Measurements from ENCODE around the gene GCKR. TPM values are rescaled to one million over a fixed set of nuclear protein-coding genes. Genes with fewer than 3 reads are reported as not detected.
A peak's percentile ranks its signal among the peaks of the same experiment; 100 is the strongest.

Gene GCKR
- total and polyA plus RNA-seq, 2 of the 13 experiments (the other 11 are each of a cell fraction or from before 2014, with no cell fraction given) = 15.2 to 48.3 TPM

GRCh38 chr2:27496357-27497287, at the start of gene GCKR (continued):
- TF ChIP-seq, protein P1, sequence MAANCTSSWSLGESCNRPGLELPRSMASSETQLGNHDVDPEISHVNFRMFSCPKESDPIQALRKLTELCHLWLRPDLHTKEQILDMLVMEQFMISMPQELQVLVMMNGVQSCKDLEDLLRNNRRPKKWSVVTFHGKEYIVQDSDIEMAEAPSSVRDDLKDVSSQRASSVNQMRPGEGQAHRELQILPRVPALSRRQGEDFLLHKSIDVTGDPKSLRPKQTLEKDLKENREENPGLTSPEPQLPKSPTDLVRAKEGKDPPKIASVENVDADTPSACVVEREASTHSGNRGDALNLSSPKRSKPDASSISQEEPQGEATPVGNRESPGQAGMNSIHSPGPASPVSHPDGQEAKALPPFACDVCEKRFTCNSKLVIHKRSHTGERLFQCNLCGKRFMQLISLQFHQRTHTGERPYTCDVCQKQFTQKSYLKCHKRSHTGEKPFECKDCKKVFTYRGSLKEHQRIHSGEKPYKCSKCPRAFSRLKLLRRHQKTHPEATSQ (CRISPR knock-in tag; IDR thresholded peaks at IDR 0.05; ENCODE audit: borderline replicate concordance) = peak; percentile 63; the same call in 1 of the 2 replicates
- TF ChIP-seq, protein P2, sequence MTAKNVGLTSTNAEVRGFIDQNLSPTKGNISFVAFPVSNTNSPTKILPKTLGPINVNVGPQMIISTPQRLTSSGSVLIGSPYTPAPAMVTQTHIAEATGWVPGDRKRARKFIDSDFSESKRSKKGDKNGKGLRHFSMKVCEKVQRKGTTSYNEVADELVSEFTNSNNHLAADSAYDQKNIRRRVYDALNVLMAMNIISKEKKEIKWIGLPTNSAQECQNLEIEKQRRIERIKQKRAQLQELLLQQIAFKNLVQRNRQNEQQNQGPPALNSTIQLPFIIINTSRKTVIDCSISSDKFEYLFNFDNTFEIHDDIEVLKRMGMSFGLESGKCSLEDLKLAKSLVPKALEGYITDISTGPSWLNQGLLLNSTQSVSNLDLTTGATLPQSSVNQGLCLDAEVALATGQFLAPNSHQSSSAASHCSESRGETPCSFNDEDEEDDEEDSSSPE (CRISPR knock-in tag; IDR thresholded peaks at IDR 0.05) = peak; percentile 62
- TF ChIP-seq ZNF12 (CRISPR knock-in tag; IDR thresholded peaks at IDR 0.05) (peak; percentile 13; the same call in 1 of the 2 replicates), RFX5 (IDR thresholded peaks at IDR 0.05; ENCODE audit: low read depth, low read length) (peak; percentile 7; the same call in 1 of the 2 replicates), ZNF546 (CRISPR knock-in tag; conservative IDR thresholded peaks at IDR 0.05) (0 out of 2 replicates have a peak, but pooled peaks have one; percentile 33), ZKSCAN5 (CRISPR knock-in tag; IDR thresholded peaks at IDR 0.05) (no peak), SETDB1 (CRISPR knock-in tag; IDR thresholded peaks at IDR 0.05; ENCODE audit: borderline replicate concordance) (peak; percentile 48; the same call in 1 of the 2 replicates), MAX (IDR thresholded peaks at IDR 0.05) (peak; percentile 91), ZNF619 (CRISPR knock-in tag; IDR thresholded peaks at IDR 0.05) (peak; percentile 73), ZSCAN30 (CRISPR knock-in tag; IDR thresholded peaks at IDR 0.05) (no peak), GMEB1 (CRISPR knock-in tag; IDR thresholded peaks at IDR 0.05; ENCODE audit: borderline replicate concordance) (peak; percentile 43; the same call in 1 of the 2 replicates), ZSCAN22 (CRISPR knock-in tag; IDR thresholded peaks at IDR 0.05) (no peak), ZBED4 (CRISPR knock-in tag; IDR thresholded peaks at IDR 0.05; ENCODE audit: borderline replicate concordance) (peak; percentile 72), ZNF891 (CRISPR knock-in tag; IDR thresholded peaks at IDR 0.05) (no peak), ZSCAN20 (CRISPR knock-in tag; IDR thresholded peaks at IDR 0.05; ENCODE audit: borderline replicate concordance) (no peak), PHB2 (IDR thresholded peaks at IDR 0.05; ENCODE audit: partially characterized antibody) (no peak), ZNF501 (CRISPR knock-in tag; IDR thresholded peaks at IDR 0.05) (peak; percentile 100), ARHGAP35 (CRISPR knock-in tag; IDR thresholded peaks at IDR 0.05; ENCODE audit: borderline replicate concordance) (no peak), HOXA9 (CRISPR knock-in tag; IDR thresholded peaks at IDR 0.05; ENCODE audit: borderline replicate concordance) (peak; percentile 73; the same call in 1 of the 2 replicates), JUND (CRISPR knock-in tag; IDR thresholded peaks at IDR 0.05) (no peak)

Measured in HepG2 (cell line).